ENCODE results near the gene TPH1. TPM values are rescaled to one million over a fixed set of nuclear protein-coding genes. Genes with fewer than 3 reads are reported as not detected.

The TPH1 gene
- total RNA-seq = 1 to 10 TPM in 2 of 4 donors, under 1 TPM in 2; 0.17 to 1.6 (median 0.94) TPM

GRCh38 chr11:18046116-18046777, at the start of gene TPH1:
TSS of gene TPH1 (minus strand) at chr11:18046269. CDS start at chr11:18040762, 5,507 bp downstream.
- TF ChIP-seq, protein P1, sequence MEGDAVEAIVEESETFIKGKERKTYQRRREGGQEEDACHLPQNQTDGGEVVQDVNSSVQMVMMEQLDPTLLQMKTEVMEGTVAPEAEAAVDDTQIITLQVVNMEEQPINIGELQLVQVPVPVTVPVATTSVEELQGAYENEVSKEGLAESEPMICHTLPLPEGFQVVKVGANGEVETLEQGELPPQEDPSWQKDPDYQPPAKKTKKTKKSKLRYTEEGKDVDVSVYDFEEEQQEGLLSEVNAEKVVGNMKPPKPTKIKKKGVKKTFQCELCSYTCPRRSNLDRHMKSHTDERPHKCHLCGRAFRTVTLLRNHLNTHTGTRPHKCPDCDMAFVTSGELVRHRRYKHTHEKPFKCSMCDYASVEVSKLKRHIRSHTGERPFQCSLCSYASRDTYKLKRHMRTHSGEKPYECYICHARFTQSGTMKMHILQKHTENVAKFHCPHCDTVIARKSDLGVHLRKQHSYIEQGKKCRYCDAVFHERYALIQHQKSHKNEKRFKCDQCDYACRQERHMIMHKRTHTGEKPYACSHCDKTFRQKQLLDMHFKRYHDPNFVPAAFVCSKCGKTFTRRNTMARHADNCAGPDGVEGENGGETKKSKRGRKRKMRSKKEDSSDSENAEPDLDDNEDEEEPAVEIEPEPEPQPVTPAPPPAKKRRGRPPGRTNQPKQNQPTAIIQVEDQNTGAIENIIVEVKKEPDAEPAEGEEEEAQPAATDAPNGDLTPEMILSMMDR (IDR thresholded peaks at IDR 0.05; ENCODE audit: low read depth) = no peak

- TF ChIP-seq, protein P1 (IDR thresholded peaks at IDR 0.05; ENCODE audit: low read depth) = no peak
These were observed 47.9 kb upstream of the TPH1 start for GRCh38 chr11:18093959-18094358.

GRCh38 chr11:18091731-18092130, 45.7 kb upstream of the TPH1 start:
- TF ChIP-seq, protein P1 (IDR thresholded peaks at IDR 0.05; ENCODE audit: low read depth) = no peak

DNA sequence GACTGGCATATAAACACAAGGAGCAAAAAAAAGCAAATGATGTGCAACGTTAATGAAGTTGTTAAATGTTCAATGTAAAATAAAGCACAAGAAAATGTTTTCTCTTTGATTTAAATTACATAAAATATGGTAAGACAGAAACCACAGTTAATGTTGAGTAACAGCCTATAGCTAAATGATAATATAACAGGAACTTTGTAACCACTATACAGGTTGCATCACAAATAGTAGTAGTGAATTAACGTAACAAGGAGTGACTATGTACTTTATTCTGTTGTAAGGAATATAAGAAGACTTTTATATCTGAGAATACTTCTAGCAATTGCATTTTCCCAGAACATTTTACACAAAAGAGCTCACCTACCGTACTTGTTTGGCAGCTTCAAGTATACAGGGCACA, 42.9 kb upstream of the TPH1 start:
- TF ChIP-seq, protein P1 (IDR thresholded peaks at IDR 0.05; ENCODE audit: low read depth) = no peak

DNA sequence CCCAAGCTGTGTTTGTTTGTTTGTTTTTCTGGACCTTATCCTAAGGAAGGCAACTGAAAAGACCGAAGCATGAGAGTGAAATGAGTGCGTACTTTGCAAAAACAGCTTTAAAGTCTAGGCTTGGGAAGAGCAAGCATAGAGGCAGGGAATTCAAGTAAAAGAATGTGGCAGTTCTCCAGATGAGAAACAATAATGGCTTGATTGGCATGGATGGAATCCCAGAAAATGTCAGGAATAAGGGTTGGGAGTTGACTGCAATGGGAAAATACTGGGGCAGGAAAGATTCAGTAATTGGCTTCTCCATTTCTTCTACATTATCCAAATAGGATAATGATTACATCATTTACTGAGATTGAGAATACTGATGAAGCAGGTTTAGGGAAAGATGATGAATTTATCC, 42.3 kb upstream of the TPH1 start:
- TF ChIP-seq, protein P1 (IDR thresholded peaks at IDR 0.05; ENCODE audit: low read depth) = no peak

DNA sequence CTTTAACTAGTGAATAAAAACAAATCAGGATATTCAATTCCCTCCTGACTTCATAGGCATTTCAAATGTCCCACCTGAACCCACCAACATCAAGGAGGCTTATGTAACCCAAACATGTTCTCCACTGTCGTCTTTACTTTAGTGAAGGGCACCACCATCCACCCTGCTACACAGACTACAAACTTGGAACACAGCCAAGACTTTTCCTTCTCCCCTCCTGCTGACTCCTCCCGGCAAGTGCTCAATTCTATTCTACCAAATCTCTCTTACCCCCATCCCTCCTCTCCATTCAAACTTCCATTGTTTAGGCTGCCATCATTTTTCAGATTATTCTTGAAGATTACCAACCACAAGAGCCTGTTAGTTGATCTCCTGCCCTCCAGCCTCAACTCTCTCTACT, 35.5 kb upstream of the TPH1 start:
- TF ChIP-seq, protein P1 (IDR thresholded peaks at IDR 0.05; ENCODE audit: low read depth) = no peak

DNA sequence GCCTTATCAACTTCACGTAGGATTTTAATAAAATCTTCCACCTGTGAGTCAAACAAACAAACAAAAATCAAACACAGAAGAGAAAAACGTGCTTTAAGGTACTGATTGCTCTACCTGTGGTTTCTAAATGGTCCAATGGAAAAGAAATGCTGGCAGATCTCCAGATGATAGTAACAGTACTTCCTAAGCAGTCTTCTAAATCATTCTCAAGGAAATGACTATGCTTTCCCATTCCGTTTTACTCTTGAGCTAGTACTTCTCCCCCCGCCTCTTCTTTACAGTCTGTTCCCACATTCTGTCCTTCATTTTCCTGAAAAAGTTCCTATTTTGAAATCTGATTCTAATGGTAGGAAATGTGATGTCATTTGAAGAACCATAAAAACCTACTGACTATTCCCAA, 34.4 kb upstream of the TPH1 start:
- TF ChIP-seq, protein P1 (IDR thresholded peaks at IDR 0.05; ENCODE audit: low read depth) = no peak

Measured in subcutaneous adipose tissue (tissue), 4 donors.